Activated CD8-positive, alpha-beta memory T cell treated with anti-CD3 and anti-CD28 coated beads, Interleukin-2, amount 50 U/mL, for 1 hour (primary cell): ENCODE data around the gene RTN4R.
A peak's percentile ranks its signal among the peaks of the same experiment; 100 is the strongest.

Experiments
- DNase-seq: peaks from one replicate; pipeline ENCODE4 v3.0.0-alpha.2; 2020; ENCODE audit errors: extremely low read depth

The RTN4R gene

GRCh38 chr22:20216863-20217499, 51.1 kb downstream of the RTN4R start:
- no peak for DNase-seq

- no peak for DNase-seq
Observed at GRCh38 chr22:20215742-20216141, 52.4 kb downstream of the RTN4R start.

- no peak for DNase-seq
Observed at GRCh38 chr22:20214853-20215252, 53.3 kb downstream of the RTN4R start.

- no peak for DNase-seq
Observed at GRCh38 chr22:20213833-20214708, 54.0 kb downstream of the RTN4R start.

GRCh38 chr22:20212754-20213699, 55.1 kb downstream of the RTN4R start:
- DNase-seq, result no peak

GRCh38 chr22:20211997-20212753, 55.9 kb downstream of the RTN4R start:
- no peak for DNase-seq

- no peak for DNase-seq
Observed at GRCh38 chr22:20211409-20211996, 56.6 kb downstream of the RTN4R start.

- DNase-seq, result no peak
Observed at GRCh38 chr22:20210473-20211059, 57.6 kb downstream of the RTN4R start.

- no peak for DNase-seq
Observed at GRCh38 chr22:20209761-20210250, 58.3 kb downstream of the RTN4R start.

- DNase-seq, result no peak
Observed at GRCh38 chr22:20208713-20209310, 59.3 kb downstream of the RTN4R start.

- no peak for DNase-seq
Observed at GRCh38 chr22:20207277-20208025, 60.7 kb downstream of the RTN4R start.

GRCh38 chr22:20206709-20207215, 61.4 kb downstream of the RTN4R start:
- DNase-seq, result no peak

- peak; percentile 11 for DNase-seq
Observed at GRCh38 chr22:20205964-20206708, 62.0 kb downstream of the RTN4R start.

- no peak for DNase-seq
Observed at GRCh38 chr22:20205464-20205963, 62.6 kb downstream of the RTN4R start.

- no peak for DNase-seq
Observed at GRCh38 chr22:20204806-20205205, 63.3 kb downstream of the RTN4R start.

GRCh38 chr22:20204311-20204710, 63.8 kb downstream of the RTN4R start:
- no peak for DNase-seq

- DNase-seq, result no peak
Observed at GRCh38 chr22:20203552-20204201, 64.4 kb downstream of the RTN4R start.

GRCh38 chr22:20203142-20203551, 65.0 kb downstream of the RTN4R start:
- no peak for DNase-seq
